Activated naive CD8-positive, alpha-beta T cell (primary cell): Measurements from ENCODE around the gene CACNA1E.
"Not testable (repeated sequence)": the region's sequence is repeated elsewhere in the genome, so short reads cannot be mapped to it uniquely, and the experiment has no call there.

Experiments used
- H3K27ac Mint-ChIP-seq: one replicate; pipeline ENCODE4 v1.8.0; 2021; ENCODE audit warnings: mixed read lengths
- H3K27me3 Mint-ChIP-seq: one replicate; pipeline ENCODE4 v1.8.0; 2021; ENCODE audit warnings: mixed read lengths
- H3K36me3 Mint-ChIP-seq: one replicate; pipeline ENCODE4 v1.8.0; 2021; ENCODE audit warnings: mixed read lengths
- H3K4me1 Mint-ChIP-seq: one replicate; pipeline ENCODE4 v1.8.0; 2021; ENCODE audit warnings: low read depth, mixed read lengths
- H3K4me3 Mint-ChIP-seq: one replicate; pipeline ENCODE4 v1.8.0; 2021; ENCODE audit warnings: mild to moderate bottlenecking, mixed read lengths
- H3K9me3 Mint-ChIP-seq: one replicate; pipeline ENCODE4 v1.8.0; 2021; ENCODE audit warnings: low read depth, mixed read lengths

The CACNA1E gene

DNA sequence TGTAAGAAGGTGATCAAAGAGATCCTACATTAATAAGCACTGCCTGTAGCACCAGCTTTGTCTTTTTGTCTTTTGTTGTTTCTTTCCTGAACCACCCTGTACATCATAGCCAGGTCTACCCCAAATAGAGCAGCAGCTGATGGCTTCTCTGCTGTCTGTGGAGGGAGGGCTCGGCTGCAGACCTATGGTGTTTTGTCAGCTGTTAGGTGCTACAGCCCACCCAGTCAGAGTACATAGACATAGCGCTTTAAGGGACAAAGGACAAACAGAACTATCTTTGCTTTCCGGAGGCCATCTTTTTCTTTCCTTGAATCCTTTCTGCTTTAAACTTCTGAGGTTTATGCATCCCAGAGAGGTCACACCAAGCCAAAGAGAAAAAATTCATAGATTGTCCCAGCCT lies 320.1 kb downstream of the CACNA1E start:
- Mint-ChIP-seq H3K27ac (no peak overlapping the region), H3K9me3 (no peaks in the 10 kb centered on the region), H3K4me3 (no peak overlapping the region), H3K27me3 (no peaks in the 10 kb centered on the region), H3K4me1 (peaks cover 2% of the 10 kb centered on the region), H3K36me3 (no peaks in the 10 kb centered on the region)

DNA sequence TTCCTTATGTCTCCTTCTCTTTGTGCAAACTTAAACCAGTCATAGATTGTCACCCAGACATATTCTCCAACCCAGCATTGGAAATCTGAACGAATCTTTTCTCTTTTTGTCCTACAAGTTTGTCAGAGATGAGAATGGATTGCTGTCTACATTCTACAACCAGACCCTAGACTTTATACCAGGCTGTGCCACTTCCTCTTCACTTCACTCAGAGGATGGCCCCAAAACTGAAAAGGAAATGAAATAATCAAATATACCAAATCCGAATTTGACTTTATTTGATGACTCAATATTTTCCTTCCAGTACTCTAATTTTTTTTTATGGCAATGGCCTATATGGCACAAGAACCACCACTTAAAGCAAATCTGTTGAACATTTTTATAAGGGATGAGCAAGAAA lies 321.7 kb downstream of the CACNA1E start:
- Mint-ChIP-seq H3K4me3 (no peak overlapping the region), H3K27me3 (peaks cover 2% of the 10 kb centered on the region), H3K36me3 (no peaks in the 10 kb centered on the region), H3K4me1 (peaks cover 2% of the 10 kb centered on the region), H3K9me3 (no peaks in the 10 kb centered on the region), H3K27ac (no peak overlapping the region)

DNA sequence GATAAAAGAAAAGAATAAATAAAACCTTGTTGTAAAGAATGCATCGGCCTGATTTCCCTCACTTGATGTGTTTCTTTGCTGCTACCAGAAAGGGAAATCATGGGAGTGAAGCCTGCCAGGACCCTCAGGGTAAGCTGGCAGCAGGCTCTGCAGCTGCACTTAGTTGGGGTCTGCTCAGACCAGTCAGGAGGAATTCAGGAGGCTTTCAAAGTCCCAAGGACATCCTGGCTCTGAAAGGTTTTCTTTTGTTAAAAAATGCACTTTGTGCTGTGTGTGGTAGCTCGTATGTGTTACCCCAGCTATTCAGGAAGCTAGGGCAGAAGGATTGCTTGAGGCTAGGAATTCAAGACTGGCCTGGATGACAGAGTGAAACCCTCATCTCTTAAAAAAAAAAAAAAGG lies 323.4 kb downstream of the CACNA1E start:
- Mint-ChIP-seq H3K9me3 (no peaks in the 10 kb centered on the region), H3K27me3 (peaks cover 2% of the 10 kb centered on the region), H3K27ac (no peak overlapping the region), H3K4me3 (no peak overlapping the region), H3K4me1 (peaks cover 2% of the 10 kb centered on the region), H3K36me3 (no peaks in the 10 kb centered on the region)

DNA sequence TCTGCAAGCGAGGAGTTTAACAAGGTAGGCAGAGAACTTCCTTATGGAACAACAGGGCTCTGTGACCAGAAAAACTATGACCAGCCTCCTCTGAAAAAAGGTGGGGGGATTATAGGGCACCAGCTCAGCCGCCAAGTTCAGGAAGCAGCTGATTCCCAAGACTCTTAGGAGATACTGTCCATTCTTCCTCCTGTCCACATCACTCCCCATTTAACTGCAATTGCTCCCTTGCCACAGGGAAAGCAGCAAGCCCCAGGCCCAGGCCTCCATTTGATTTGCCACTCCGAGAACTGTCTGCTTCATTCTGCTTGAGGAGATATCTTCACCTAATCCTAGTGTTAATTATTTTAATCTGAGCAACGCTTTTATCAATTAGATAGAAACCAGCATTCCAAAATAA lies 323.9 kb downstream of the CACNA1E start:
- no peak overlapping the region for H3K27ac Mint-ChIP-seq
- H3K4me1 Mint-ChIP-seq, result peaks cover 2% of the 10 kb centered on the region
- no peaks in the 10 kb centered on the region for H3K9me3 Mint-ChIP-seq
- peaks cover 2% of the 10 kb centered on the region for H3K27me3 Mint-ChIP-seq
- H3K4me3 Mint-ChIP-seq, result no peak overlapping the region
- H3K36me3 Mint-ChIP-seq, result no peaks in the 10 kb centered on the region

DNA sequence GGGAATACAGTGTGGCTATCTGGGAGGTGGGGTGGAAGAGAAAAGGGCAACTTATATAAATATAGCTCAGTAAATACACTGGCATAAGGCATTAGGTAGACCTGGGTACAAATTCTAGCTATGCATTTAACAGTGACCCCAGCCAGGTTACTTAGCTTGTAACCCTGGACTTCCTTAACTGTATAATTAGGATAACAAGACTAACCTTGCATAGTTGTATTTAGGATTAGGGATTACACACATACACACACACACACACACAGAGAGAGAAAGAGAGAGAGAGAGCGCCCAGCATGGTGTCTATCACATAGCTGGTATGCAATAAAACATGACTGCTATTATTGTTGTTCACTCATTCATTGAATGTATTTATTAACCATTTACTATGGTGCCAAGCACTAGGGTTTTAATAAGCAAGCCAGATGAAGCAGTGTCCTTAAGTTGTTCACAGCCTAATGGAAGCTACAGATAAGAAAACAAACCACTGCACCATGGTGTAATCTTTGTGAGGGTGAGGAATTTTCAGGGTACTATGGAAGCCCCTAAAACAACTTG lies 326.8 kb downstream of the CACNA1E start:
- H3K27ac Mint-ChIP-seq, result no peak overlapping the region
- no peak overlapping the region for H3K4me3 Mint-ChIP-seq
- no peaks in the 10 kb centered on the region for H3K4me1 Mint-ChIP-seq
- no peaks in the 10 kb centered on the region for H3K36me3 Mint-ChIP-seq
- peaks cover 2% of the 10 kb centered on the region for H3K27me3 Mint-ChIP-seq
- no peaks in the 10 kb centered on the region for H3K9me3 Mint-ChIP-seq

DNA sequence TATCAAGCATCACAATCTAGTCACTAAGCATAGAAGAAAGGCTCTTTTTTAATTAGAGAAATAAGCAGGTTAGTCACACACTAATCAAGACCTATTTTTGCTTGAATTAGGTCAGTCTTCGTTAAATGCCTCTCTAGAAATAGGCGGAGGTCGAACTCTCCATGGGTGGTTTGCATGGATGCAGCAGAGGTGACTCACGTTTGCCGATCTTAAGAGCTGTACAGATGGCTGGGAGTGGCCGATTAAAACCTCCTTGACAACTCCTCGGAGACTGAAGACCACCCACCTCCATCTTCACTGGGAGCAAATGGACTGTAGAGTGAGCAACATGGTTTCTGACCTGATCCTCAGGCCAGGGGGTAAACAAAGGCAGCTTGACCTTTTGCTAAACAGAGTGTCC lies 328.9 kb downstream of the CACNA1E start:
- peaks cover 2% of the 10 kb centered on the region for H3K27me3 Mint-ChIP-seq
- no peaks in the 10 kb centered on the region for H3K36me3 Mint-ChIP-seq
- no peaks in the 10 kb centered on the region for H3K9me3 Mint-ChIP-seq
- no peaks in the 10 kb centered on the region for H3K4me1 Mint-ChIP-seq
- no peak overlapping the region for H3K4me3 Mint-ChIP-seq
- H3K27ac Mint-ChIP-seq, result no peak overlapping the region

DNA sequence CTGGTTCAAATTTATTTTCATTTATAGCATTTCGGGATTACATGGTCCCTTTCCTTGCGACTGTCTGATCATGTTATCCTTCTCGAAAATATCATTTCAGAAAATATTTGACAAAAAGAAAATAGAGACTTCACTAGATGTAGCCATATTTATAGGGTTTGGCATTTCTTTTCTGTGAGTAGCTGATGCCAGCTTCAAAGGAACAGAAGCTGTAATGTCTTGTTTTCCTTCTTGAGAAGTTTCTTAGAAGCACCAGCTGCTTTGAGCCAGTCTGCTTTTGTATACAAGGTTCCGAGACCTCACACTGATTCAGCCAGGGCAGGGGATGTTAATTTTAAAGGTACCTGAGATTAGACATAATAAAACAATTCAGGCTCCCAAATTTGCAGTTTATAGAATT lies 329.9 kb downstream of the CACNA1E start:
- Mint-ChIP-seq H3K36me3 (no peaks in the 10 kb centered on the region), H3K27ac (no peak overlapping the region), H3K27me3 (peaks cover 2% of the 10 kb centered on the region), H3K4me3 (no peak overlapping the region), H3K9me3 (no peaks in the 10 kb centered on the region), H3K4me1 (no peaks in the 10 kb centered on the region)

DNA sequence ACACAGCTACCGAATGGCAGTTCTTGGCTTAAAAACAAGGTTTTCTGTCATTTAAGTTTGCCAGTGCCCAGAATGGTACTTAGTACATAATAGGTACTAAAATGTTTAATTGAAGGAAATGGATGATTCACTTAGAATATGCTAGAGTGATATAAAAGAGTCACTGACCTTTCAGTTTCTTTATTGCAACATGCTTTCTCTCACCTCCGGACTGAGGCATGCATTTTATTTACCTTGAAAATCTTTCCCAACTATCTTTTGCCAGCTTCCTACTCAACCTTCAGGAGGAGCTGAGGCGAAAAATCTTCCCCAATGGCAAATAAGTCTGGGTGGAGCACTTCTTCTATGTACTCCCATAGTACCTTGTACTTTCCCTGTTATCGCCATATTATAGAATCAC lies 333.3 kb downstream of the CACNA1E start:
- H3K36me3 Mint-ChIP-seq, result no peaks in the 10 kb centered on the region
- H3K9me3 Mint-ChIP-seq, result no peaks in the 10 kb centered on the region
- no peak overlapping the region for H3K4me3 Mint-ChIP-seq
- no peaks in the 10 kb centered on the region for H3K4me1 Mint-ChIP-seq
- H3K27me3 Mint-ChIP-seq, result peaks cover 4% of the 10 kb centered on the region
- H3K27ac Mint-ChIP-seq, result no peak overlapping the region

DNA sequence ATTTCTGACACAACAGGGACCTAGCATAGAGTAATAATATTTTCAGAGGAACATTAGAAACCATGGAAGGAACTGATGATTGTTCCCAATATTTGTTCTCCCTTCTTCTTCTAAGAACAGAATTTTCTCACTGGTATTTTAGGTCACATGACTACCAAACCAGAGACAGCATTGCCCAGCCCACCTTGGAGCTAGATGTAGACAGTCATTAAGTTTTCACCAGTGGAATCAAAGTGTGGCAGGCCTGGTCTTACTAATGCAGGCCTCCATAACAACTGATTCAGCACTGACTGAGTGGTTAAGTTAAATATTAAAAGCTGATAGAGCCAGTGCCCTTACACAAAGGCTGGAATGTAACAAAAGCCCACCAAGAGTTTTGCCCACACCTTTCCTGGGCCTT lies 333.8 kb downstream of the CACNA1E start:
- H3K4me3 Mint-ChIP-seq, result no peak overlapping the region
- H3K27me3 Mint-ChIP-seq, result peaks cover 7% of the 10 kb centered on the region
- H3K27ac Mint-ChIP-seq, result no peak overlapping the region
- no peaks in the 10 kb centered on the region for H3K9me3 Mint-ChIP-seq
- no peaks in the 10 kb centered on the region for H3K36me3 Mint-ChIP-seq
- H3K4me1 Mint-ChIP-seq, result no peaks in the 10 kb centered on the region

DNA sequence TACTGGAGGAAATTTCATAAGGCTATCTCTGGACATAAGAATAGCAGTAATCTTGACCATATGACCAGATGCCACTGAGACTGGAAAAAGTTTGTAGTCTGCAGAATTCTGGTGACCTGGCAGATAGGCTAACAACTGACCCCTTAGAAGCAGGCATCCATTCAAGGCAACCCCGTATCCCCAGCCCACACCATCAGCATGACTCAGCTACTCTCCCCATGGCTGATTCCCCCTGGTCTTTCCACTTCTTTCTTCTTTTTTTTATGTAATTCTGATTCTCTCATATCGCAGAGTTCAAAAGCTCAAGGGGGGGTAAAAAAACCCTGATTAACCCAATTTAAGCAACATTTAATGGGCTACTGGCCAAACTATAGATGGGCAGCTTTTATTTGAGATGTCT lies 335.1 kb downstream of the CACNA1E start:
- Mint-ChIP-seq H3K9me3 (peaks cover 2% of the 10 kb centered on the region), H3K27me3 (peaks cover 11% of the 10 kb centered on the region), H3K4me1 (no peaks in the 10 kb centered on the region), H3K27ac (no peak overlapping the region), H3K36me3 (no peaks in the 10 kb centered on the region), H3K4me3 (no peak overlapping the region)

DNA sequence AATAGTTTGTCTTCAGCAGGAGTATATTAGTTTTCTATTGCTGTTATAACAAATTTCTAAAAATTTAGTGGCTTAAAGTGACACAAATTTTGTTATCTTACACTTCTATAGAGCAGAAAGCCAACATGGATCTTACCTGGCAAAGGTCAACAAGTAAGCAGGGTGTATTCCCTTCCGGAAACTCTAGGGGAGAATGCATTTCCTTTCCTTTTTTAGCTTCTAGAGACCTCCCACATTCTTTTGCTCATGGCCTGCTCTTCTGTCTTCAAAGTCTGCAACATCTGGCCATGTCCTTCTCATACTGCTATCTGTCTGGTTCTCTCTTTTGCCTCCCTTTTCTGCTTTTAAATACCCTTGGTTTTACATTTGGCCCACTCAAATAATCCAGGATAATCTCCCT lies 335.6 kb downstream of the CACNA1E start:
- H3K4me1 Mint-ChIP-seq, result no peaks in the 10 kb centered on the region
- no peaks in the 10 kb centered on the region for H3K36me3 Mint-ChIP-seq
- H3K9me3 Mint-ChIP-seq, result peaks cover 3% of the 10 kb centered on the region
- H3K4me3 Mint-ChIP-seq, result no peak overlapping the region
- H3K27ac Mint-ChIP-seq, result no peak overlapping the region
- peaks cover 12% of the 10 kb centered on the region for H3K27me3 Mint-ChIP-seq

DNA sequence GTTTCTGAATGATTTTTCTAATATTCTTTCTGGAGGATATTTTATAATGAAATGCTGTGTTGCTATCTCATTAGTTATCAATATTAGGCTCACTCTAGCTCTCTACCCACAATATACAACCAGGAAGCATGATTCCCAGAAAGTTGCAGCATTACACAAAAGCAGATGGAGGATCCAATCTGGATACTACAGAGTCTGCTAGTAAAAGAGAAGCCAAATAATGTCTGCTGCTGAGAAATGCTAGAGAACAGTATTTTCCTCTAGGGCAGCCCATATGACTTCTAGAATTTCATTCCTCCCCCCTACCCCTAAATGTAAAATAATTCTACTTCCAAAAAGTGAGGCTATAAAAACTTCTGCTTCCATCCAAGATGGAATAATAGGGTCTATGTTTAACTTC lies 338.4 kb downstream of the CACNA1E start:
- no peaks in the 10 kb centered on the region for H3K36me3 Mint-ChIP-seq
- H3K27ac Mint-ChIP-seq, result no peak overlapping the region
- H3K4me3 Mint-ChIP-seq, result no peak overlapping the region
- peaks cover 14% of the 10 kb centered on the region for H3K27me3 Mint-ChIP-seq
- H3K4me1 Mint-ChIP-seq, result no peaks in the 10 kb centered on the region
- peaks cover 7% of the 10 kb centered on the region for H3K9me3 Mint-ChIP-seq

DNA sequence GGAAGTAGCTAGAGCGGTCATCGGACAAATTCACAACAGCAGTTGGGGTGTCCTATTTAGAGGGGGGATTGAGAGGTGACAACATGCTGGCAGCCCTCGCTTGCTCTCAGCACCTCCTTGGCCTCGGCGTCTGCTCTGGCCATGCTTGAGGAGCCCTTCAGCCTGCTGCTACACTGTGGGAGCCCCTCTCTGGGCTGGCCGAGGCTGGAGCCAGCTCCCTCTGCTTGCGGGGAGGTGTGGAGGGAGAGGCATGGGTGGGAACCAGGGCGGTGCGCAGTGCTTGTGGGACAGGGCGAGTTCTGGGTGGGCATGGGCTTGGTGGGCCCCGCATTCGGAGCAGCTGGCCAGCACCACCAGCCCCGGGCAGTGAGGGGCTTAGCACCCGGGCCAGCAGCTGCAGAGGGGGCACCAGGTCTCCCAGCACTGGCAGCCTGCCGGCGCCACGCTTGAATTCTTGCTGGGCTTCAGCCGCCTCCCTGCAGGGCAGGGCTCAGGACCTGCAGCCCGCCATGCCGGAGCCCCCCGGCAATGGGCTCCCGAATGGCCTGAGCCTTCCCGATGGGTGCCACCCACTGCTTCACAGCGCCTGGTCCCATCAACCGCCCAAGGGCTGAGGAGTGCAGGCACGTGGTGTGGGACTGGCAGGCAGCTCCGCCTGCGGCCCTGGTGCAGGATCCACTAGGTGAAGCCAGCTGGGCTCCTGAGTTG lies 349.0 kb downstream of the CACNA1E start:
- H3K4me3 Mint-ChIP-seq, H3K27me3 Mint-ChIP-seq, H3K9me3 Mint-ChIP-seq, H3K4me1 Mint-ChIP-seq, H3K36me3 Mint-ChIP-seq, H3K27ac Mint-ChIP-seq: not testable (repeated sequence)

DNA sequence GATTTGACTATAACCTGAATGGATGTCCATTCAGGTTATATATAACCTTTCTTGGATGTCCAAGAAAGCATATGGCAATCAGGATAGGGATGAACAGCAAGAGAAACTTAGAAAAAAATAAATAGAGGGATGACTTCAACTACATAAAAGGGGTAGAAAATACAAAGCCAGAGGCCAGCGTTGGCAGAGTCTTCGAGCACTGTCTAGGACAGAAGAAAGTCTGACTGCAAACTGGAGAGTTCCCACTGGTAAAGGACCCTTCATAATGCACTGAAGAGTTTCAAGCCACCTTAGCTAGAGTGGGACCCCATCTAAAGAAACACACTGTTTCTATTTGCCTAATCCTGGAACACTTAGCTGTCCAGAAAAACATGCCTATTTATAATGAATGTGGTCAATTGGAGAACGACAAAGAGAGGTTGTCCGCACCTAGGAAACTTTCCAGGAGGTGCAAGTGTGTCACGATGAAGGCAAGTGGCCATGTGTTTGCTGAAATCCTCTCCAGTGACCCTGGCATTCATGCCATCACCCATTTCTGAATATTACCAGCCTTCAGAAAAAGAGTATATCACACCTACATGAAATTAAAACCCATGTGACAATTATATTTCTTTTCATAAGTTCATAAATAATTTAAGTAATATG lies 362.8 kb downstream of the CACNA1E start:
- Mint-ChIP-seq H3K4me1 (no peaks in the 10 kb centered on the region), H3K4me3 (no peak overlapping the region), H3K27me3 (peaks cover 11% of the 10 kb centered on the region), H3K9me3 (no peaks in the 10 kb centered on the region), H3K27ac (no peak overlapping the region), H3K36me3 (no peaks in the 10 kb centered on the region)

DNA sequence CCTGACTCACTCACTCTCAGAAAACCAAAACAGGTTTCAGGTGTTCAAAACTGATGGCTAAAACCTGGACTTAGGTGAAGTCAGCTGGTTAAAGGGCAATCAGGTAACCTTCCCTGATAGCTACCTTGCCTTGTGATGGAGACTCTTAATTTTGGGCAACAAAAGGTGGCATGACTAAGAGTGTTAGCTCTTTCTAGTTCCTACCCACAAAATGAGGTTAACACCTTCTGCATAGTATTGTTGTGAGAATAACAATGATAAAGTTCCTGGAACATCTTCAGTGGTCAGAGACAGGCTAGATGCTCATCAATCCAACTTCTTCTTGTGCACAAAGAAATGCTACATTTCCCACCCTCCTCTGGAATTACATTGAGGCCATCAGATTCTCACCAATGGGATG lies 363.4 kb downstream of the CACNA1E start:
- Mint-ChIP-seq H3K27me3 (peaks cover 11% of the 10 kb centered on the region), H3K4me3 (no peak overlapping the region), H3K4me1 (no peaks in the 10 kb centered on the region)

DNA sequence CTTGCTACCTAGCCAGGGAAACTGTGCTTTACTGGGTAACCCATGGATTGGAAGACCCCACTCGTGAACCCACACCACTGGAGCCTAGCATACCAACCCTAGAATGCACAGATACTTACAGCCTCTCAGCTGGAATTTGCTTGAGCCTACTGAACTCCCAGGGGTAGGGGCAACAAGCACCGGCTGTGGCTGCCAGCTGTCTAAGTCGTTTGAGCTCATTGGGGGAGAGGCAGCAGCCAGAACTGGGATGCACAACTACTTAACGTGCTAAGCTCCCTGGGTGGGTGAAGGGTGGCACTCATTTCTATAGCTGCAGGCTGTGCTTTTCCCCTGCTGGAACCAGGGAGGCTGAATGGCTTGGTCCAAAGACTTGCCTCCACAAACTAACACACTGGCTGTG lies 365.8 kb downstream of the CACNA1E start:
- H3K27ac Mint-ChIP-seq, result no peak overlapping the region
- H3K9me3 Mint-ChIP-seq, result peaks cover 6% of the 10 kb centered on the region
- no peaks in the 10 kb centered on the region for H3K4me1 Mint-ChIP-seq
- H3K36me3 Mint-ChIP-seq, result no peaks in the 10 kb centered on the region
- H3K27me3 Mint-ChIP-seq, result peaks cover 7% of the 10 kb centered on the region
- no peak overlapping the region for H3K4me3 Mint-ChIP-seq

More for the DNA sequence above, 363.4 kb downstream of the CACNA1E start:
- Mint-ChIP-seq H3K27ac (no peak overlapping the region), H3K9me3 (no peaks in the 10 kb centered on the region), H3K36me3 (no peaks in the 10 kb centered on the region)
